ENCODE data around the gene RAB3GAP1. TPM values are rescaled to one million over a fixed set of nuclear protein-coding genes. Genes with fewer than 3 reads are reported as not detected.

RAB3GAP1 gene
- total RNA-seq, 4 donors from 2014 or later, result 46.0 to 54.8 (median 51.1) TPM

- TF ChIP-seq CTCF (IDR thresholded peaks at IDR 0.05; ENCODE audit: low read depth), result no peak
Measured at GRCh38 chr2:135121016-135121657, 69.0 kb downstream of the RAB3GAP1 start.

- no peak for TF ChIP-seq CTCF (IDR thresholded peaks at IDR 0.05; ENCODE audit: low read depth)
Measured at GRCh38 chr2:135124924-135125886, 73.1 kb downstream of the RAB3GAP1 start.

GRCh38 chr2:135125940-135126339, 73.8 kb downstream of the RAB3GAP1 start:
- no peak for TF ChIP-seq CTCF (IDR thresholded peaks at IDR 0.05; ENCODE audit: low read depth)

GRCh38 chr2:135130751-135131150, 78.7 kb downstream of the RAB3GAP1 start:
- TF ChIP-seq CTCF (IDR thresholded peaks at IDR 0.05; ENCODE audit: low read depth), result no peak

GRCh38 chr2:135132314-135132713, 80.2 kb downstream of the RAB3GAP1 start:
- no peak for TF ChIP-seq CTCF (IDR thresholded peaks at IDR 0.05; ENCODE audit: low read depth)

- no peak for TF ChIP-seq CTCF (IDR thresholded peaks at IDR 0.05; ENCODE audit: low read depth)
Measured at GRCh38 chr2:135140606-135141005, 88.5 kb downstream of the RAB3GAP1 start.

GRCh38 chr2:135142323-135142722, 90.2 kb downstream of the RAB3GAP1 start:
- TF ChIP-seq CTCF (IDR thresholded peaks at IDR 0.05; ENCODE audit: low read depth), result no peak

Measured in subcutaneous adipose tissue (tissue), 4 donors.